Tibial nerve (tissue), 4 donors: Measurements from ENCODE around the gene CDK19. TPM values are rescaled to one million over a fixed set of nuclear protein-coding genes. Genes with fewer than 3 reads are reported as not detected.

Source experiments
- DNase-seq, 2 donors: peaks; one replicate each; pipeline ENCODE4 v3.0.0-alpha.2; 2019; ENCODE audit warnings: low spot score in 2 of 2
- H3K27ac ChIP-seq, 4 donors: fragments of 200-600 bp; sonication (generic) in 3 of 4; one replicate each; pipeline ENCODE4 v1.5.1; 2017 to 2019; ENCODE audit warnings: mild to moderate bottlenecking in 1 of 4
- H3K27me3 ChIP-seq, 2 donors: fragments of 200-600 bp; sonication (generic) in 1 of 2; one replicate each; pipeline versions ENCODE4 v1.5.1 to v1.6.0; 2017 to 2019
- H3K36me3 ChIP-seq, 3 donors: fragments of 200-600 bp; sonication (generic); one replicate each; pipeline ENCODE4 v1.5.1; 2018 to 2019
- H3K4me1 ChIP-seq, 4 donors: fragments of 200-600 bp; sonication (generic) in 3 of 4; one replicate each; pipeline ENCODE4 v1.5.1; 2017 to 2019
- H3K4me3 ChIP-seq, 4 donors: fragments of 200-600 bp; sonication (generic) in 3 of 4; one replicate each; pipeline ENCODE4 v1.5.1; 2017 to 2019; ENCODE audit warnings: mild to moderate bottlenecking in 1 of 4, moderate library complexity in 1 of 4
- H3K9me3 ChIP-seq, 4 donors: fragments of 200-600 bp; sonication (generic) in 3 of 4; one replicate each; pipeline ENCODE4 v1.5.1; 2017 to 2019
- CTCF ChIP-seq, 5 experiments: fragments of 200-600 bp in 3 of 5; fragments of 450-650 bp in 2 of 5; sonication (generic) in 3 of 5; IDR thresholded peaks; one replicate each; pipeline ENCODE4 v1.5.1; 2016 to 2019; ENCODE audit warnings: antibody characterized with exemption in 5 of 5, mild to moderate bottlenecking in 3 of 5, moderate library complexity in 2 of 5
- EP300 ChIP-seq, 2 donors: sonication (generic); formaldehyde crosslinking; IDR thresholded peaks; one replicate each; pipeline ENCODE4 v1.6.1; 2017; ENCODE audit warnings: antibody characterized with exemption in 2 of 2, mild to moderate bottlenecking in 1 of 2
- POLR2A ChIP-seq, 2 donors: fragments of 450-650 bp; IDR thresholded peaks; one replicate each; pipeline ENCODE4 v1.6.1; 2017; ENCODE audit warnings: antibody characterized with exemption in 2 of 2, mild to moderate bottlenecking in 2 of 2, moderate library complexity in 2 of 2
- WGBS, 2 donors: methylation state at CpG; one replicate each; pipeline ENCODE4 v1.1.5; 2018; 5-methylcytosine and 5-hydroxymethylcytosine counted together
- total RNA-seq, 4 donors: library from RNA; depleted of rRNA; stranded (reverse); fragments of >200 nt; gene quantifications; one replicate each; pipeline ENCODE4 v1.1.0, GENCODE V29; 2016

The CDK19 gene
- total RNA-seq, 4 donors from 2014 or later: 18.6 to 29.3 (median 24.3) TPM

DNA sequence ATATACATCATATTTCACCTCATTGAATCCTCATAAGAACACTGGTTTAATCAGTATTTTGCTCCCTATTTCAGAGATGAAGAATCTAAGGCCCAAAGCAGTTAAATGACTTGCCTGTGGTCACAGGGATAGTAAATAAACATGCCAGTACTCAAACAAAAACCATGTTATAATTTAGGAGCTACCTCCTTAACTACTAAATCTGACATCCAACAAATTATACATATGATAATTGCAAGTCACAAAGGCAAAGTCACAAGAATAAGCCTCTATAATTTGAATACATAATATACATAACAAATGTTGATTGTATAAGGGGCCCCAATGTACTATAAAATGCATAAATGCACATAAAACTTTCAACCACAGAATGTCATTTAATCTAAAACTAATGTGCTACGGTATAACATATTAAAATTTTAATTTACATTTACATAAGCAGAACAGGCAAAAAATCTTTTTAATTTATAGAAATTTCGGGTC, 181.5 kb downstream of the CDK19 start:
- WGBS, 2 donors: 78 to 79% methylated on average over 2 of the region's 2 CpGs
- Histone ChIP-seq H3K27ac (no peak overlapping the region), H3K4me3 (no peak overlapping the region), H3K36me3 (peaks cover 0 to 14% (median 0%) of the 10 kb centered on the region in 3 donors), H3K4me1 (no peaks in the 10 kb centered on the region), H3K9me3 (no peaks in the 10 kb centered on the region), H3K27me3 (no peaks in the 10 kb centered on the region)
- no peak for TF ChIP-seq EP300 (IDR thresholded peaks at IDR 0.05)
- TF ChIP-seq POLR2A (IDR thresholded peaks at IDR 0.05): no peak
- no peak for TF ChIP-seq CTCF (IDR thresholded peaks at IDR 0.05)
- DNase-seq: no peak

DNA sequence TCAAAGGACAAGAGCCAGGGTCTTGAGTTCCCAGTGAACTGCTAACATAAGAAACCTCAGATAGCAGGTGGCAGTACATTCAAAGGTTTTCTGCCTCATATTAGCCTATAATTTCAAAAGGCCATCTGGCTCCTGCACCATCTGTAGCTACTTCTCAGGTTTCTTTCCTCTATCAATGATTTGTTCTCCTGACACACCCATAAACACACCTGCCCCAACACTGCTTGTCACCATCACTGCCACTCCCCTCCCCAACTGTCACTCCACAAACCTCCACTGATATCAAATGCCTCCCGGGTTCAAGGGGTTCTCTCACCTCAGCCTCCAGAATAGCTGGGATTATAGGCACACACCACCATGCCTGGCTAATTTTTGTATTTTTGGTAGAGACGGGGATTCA, 186.1 kb downstream of the CDK19 start:
- Histone ChIP-seq H3K9me3 (no peaks in the 10 kb centered on the region), H3K27me3 (no peaks in the 10 kb centered on the region), H3K4me1 (no peaks in the 10 kb centered on the region), H3K4me3 (no peak overlapping the region), H3K36me3 (peaks cover 0 to 37% (median 0%) of the 10 kb centered on the region in 3 donors), H3K27ac (no peak overlapping the region)
- DNase-seq: no peak
- WGBS, 2 donors: 95 to 98% methylated on average over 2 of the region's 2 CpGs
- TF ChIP-seq POLR2A (IDR thresholded peaks at IDR 0.05) (no peak), CTCF (IDR thresholded peaks at IDR 0.05) (no peak), EP300 (IDR thresholded peaks at IDR 0.05) (no peak)

- H3K4me3 ChIP-seq: no peak overlapping the region
- H3K4me1 ChIP-seq: no peaks in the 10 kb centered on the region
- TF ChIP-seq POLR2A (IDR thresholded peaks at IDR 0.05) (no peak), CTCF (IDR thresholded peaks at IDR 0.05) (no peak), EP300 (IDR thresholded peaks at IDR 0.05) (no peak)
- H3K27me3 ChIP-seq: no peaks in the 10 kb centered on the region
- DNase-seq: no peak
- H3K27ac ChIP-seq: no peak overlapping the region
- WGBS, 2 donors: 78 to 85% methylated on average over 5 of the region's 5 CpGs
- peaks cover 0 to 37% (median 0%) of the 10 kb centered on the region in 3 donors for H3K36me3 ChIP-seq
- no peaks in the 10 kb centered on the region for H3K9me3 ChIP-seq
These were observed 186.9 kb downstream of the CDK19 start for GRCh38 chr6:110628330-110628729.

GRCh38 chr6:110626442-110626841, 188.8 kb downstream of the CDK19 start:
- Histone ChIP-seq H3K27ac (no peak overlapping the region), H3K27me3 (no peaks in the 10 kb centered on the region), H3K4me3 (no peak overlapping the region), H3K4me1 (no peaks in the 10 kb centered on the region), H3K9me3 (no peaks in the 10 kb centered on the region), H3K36me3 (peaks cover 0 to 56% (median 3%) of the 10 kb centered on the region in 3 donors)
- WGBS, 2 donors: 88 to 94% methylated on average over 1 of the region's 1 CpG
- TF ChIP-seq EP300 (IDR thresholded peaks at IDR 0.05): no peak
- TF ChIP-seq POLR2A (IDR thresholded peaks at IDR 0.05): no peak
- no peak for TF ChIP-seq CTCF (IDR thresholded peaks at IDR 0.05)
- DNase-seq: no peak

DNA sequence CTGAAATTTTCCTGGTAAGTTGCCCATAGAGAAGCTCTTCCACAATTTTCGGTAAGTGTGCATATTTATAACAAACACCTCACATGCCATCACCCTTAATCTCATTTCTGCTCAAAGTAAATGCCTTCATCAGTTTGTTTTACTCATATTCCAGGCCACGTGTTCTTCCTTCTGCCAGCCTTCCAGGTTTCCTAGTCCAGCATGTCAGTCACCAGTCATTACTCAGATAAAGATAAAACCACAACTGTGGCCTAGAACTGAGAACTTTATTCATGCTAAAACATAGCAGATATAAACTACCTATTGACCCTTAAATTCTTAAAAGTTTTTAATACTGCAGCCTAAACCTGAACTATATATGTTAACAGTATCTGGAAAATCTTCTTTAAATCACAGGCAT, 189.4 kb downstream of the CDK19 start:
- Histone ChIP-seq H3K9me3 (no peaks in the 10 kb centered on the region), H3K27me3 (no peaks in the 10 kb centered on the region), H3K4me3 (no peak overlapping the region), H3K27ac (no peak overlapping the region), H3K36me3 (peaks cover 0 to 62% (median 3%) of the 10 kb centered on the region in 3 donors), H3K4me1 (no peaks in the 10 kb centered on the region)
- 87 to 91% methylated on average over 2 of the region's 2 CpGs for WGBS, 2 donors
- DNase-seq: no peak
- no peak for TF ChIP-seq EP300 (IDR thresholded peaks at IDR 0.05)
